Stimulated activated memory B cell treated with anti-CD40 and anti-IgM and Interleukin-4, amounts not matched to agents 10 μg/mL and 1 μg/mL and 100 μg/mL, for 72 hours (primary cell): Measurements from ENCODE around the gene ACTN2.
"Not testable (repeated sequence)": the region's sequence is repeated elsewhere in the genome, so short reads cannot be mapped to it uniquely, and the experiment has no call there.

Source experiments
- ATAC-seq: fragments of 150-1000 bp; cut with Tn5 transposase; 2 replicates; pipeline ENCODE4 v1.10.0; 2021
- H3K27ac Mint-ChIP-seq: one replicate; pipeline ENCODE4 v1.8.0; 2022; ENCODE audit warnings: mild to moderate bottlenecking, mixed read lengths
- H3K27me3 Mint-ChIP-seq: one replicate; pipeline ENCODE4 v1.8.0; 2022; ENCODE audit warnings: mixed read lengths
- H3K36me3 Mint-ChIP-seq: one replicate; pipeline ENCODE4 v1.8.0; 2022; ENCODE audit warnings: mixed read lengths
- H3K4me1 Mint-ChIP-seq: one replicate; pipeline ENCODE4 v1.8.0; 2022; ENCODE audit warnings: mixed read lengths
- H3K4me3 Mint-ChIP-seq: one replicate; pipeline ENCODE4 v1.8.0; 2022; ENCODE audit warnings: mild to moderate bottlenecking, moderate library complexity, mixed read lengths
- H3K9me3 Mint-ChIP-seq: one replicate; pipeline ENCODE4 v1.8.0; 2022; ENCODE audit warnings: mixed read lengths

Gene ACTN2

GRCh38 chr1:236685917-236686814, at the start of gene ACTN2:
ACTN2 (plus strand) TSS chr1:236686499; CDS start chr1:236686674, 175 bp downstream.
- peak within 1 kb of the TSS; percentile 71 for H3K4me3 Mint-ChIP-seq
- peaks cover 79% of the 10 kb centered on the region for H3K27me3 Mint-ChIP-seq
- no peak within 1 kb of the TSS for H3K27ac Mint-ChIP-seq
- peaks cover 8% of the 10 kb centered on the region for H3K36me3 Mint-ChIP-seq
- peak; percentile 78 for ATAC-seq
- peaks cover 10% of the 10 kb centered on the region for H3K4me1 Mint-ChIP-seq
- peaks cover 7% of the 10 kb centered on the region for H3K9me3 Mint-ChIP-seq

GRCh38 chr1:236638945-236639344, 47.4 kb upstream of the ACTN2 start:
- no peak for ATAC-seq
- Mint-ChIP-seq H3K27me3 (peaks cover 22% of the 10 kb centered on the region), H3K9me3 (no peaks in the 10 kb centered on the region), H3K27ac (no peak overlapping the region), H3K4me1 (no peaks in the 10 kb centered on the region), H3K4me3 (no peak overlapping the region), H3K36me3 (no peaks in the 10 kb centered on the region)

GRCh38 chr1:236639686-236640085, 46.6 kb upstream of the ACTN2 start:
- Mint-ChIP-seq H3K27me3 (peaks cover 15% of the 10 kb centered on the region), H3K9me3 (no peaks in the 10 kb centered on the region)

GRCh38 chr1:236642763-236643162, 43.5 kb upstream of the ACTN2 start:
- Mint-ChIP-seq H3K4me1 (no peaks in the 10 kb centered on the region), H3K9me3 (no peaks in the 10 kb centered on the region), H3K27me3 (no peaks in the 10 kb centered on the region), H3K27ac (no peak overlapping the region), H3K36me3 (no peaks in the 10 kb centered on the region), H3K4me3 (no peak overlapping the region)
- no peak for ATAC-seq

More at GRCh38 chr1:236639686-236640085, 46.6 kb upstream of the ACTN2 start:
- Mint-ChIP-seq H3K27ac (no peak overlapping the region), H3K4me1 (no peaks in the 10 kb centered on the region), H3K4me3 (no peak overlapping the region), H3K36me3 (no peaks in the 10 kb centered on the region)
- ATAC-seq = no peak

DNA sequence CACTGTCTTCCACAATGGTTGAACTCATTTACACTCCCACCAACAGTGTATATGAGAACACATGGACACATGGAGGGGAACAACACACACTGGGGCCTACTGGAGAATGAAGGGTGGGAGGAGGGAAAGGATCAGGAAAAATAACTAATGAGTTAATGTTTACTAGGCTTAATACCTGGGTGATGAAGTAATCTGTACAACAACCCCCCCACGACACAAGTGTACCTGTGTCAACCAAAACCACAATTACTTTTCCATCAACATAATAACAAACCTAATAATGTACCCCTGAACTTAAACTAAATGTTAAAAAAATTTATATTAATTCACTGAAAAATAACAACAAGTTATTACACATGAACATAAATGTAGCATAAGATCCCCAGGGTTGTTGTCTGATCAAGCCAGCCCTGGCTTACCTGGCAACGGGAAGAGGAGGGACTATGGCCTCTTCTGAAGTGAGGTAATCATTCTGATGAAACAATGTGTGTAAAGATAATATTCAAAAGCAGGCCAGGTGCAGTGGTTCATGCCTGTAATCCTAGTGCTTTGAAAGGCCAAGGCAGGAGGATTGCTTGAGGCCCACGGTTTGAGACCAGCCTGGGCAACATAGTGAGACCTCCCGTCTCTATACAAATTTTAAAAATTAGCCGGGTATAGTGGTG, 41.2 kb upstream of the ACTN2 start:
- Mint-ChIP-seq H3K27ac (no peak overlapping the region), H3K27me3 (peaks cover 9% of the 10 kb centered on the region), H3K36me3 (no peaks in the 10 kb centered on the region), H3K4me3 (no peak overlapping the region), H3K4me1 (no peaks in the 10 kb centered on the region), H3K9me3 (no peaks in the 10 kb centered on the region)
- ATAC-seq = no peak

- peaks cover 22% of the 10 kb centered on the region for H3K27me3 Mint-ChIP-seq
- H3K4me1 Mint-ChIP-seq = no peaks in the 10 kb centered on the region
- no peak overlapping the region for H3K27ac Mint-ChIP-seq
- H3K36me3 Mint-ChIP-seq = no peaks in the 10 kb centered on the region
- ATAC-seq = no peak
- peaks cover 3% of the 10 kb centered on the region for H3K9me3 Mint-ChIP-seq
- H3K4me3 Mint-ChIP-seq = no peak overlapping the region
These were observed 31.8 kb upstream of the ACTN2 start for GRCh38 chr1:236654511-236654910.

DNA sequence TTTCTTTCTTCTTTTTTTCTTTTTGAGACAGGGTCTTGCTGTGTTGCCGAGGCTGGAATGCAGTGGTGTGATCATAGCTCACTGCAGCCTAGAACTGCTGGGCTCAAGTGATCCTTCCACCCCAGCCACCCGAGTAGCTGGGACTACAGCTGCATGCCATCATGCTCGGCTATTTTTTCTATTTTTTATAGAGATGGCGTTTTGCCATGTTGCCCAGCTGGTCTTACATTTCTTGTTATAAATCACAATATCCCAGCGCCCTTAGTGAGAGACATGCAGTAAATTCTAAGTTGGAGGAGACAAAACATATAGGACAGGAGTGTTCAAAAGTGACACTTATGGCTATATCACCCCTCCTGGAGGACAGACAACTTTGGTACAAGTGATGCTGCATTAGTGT, 31.3 kb upstream of the ACTN2 start:
- no peak for ATAC-seq
- no peak overlapping the region for H3K4me3 Mint-ChIP-seq
- peaks cover 3% of the 10 kb centered on the region for H3K9me3 Mint-ChIP-seq
- peaks cover 22% of the 10 kb centered on the region for H3K27me3 Mint-ChIP-seq
- H3K36me3 Mint-ChIP-seq = no peaks in the 10 kb centered on the region
- H3K4me1 Mint-ChIP-seq = no peaks in the 10 kb centered on the region
- no peak overlapping the region for H3K27ac Mint-ChIP-seq

DNA sequence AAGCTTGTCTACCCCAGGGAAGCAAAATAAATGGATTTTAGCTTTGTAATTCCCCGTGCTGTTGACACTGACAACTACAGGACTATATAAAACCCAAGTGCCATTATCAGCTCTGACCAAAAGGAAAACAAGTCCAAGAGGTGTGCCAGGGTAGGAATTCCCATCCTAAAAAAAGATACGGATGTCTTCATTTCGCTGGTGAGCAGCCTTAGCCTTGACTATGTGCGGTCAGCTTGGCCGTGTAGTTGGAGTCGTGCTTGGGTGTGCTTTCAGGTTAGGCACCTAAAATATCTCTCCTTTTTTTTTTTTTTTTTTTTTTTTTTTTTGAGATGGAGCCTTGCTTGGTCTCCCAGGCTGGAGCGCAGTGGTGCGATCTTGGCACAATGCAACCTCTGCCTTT, 28.9 kb upstream of the ACTN2 start:
- peaks cover 3% of the 10 kb centered on the region for H3K9me3 Mint-ChIP-seq
- H3K27ac Mint-ChIP-seq = no peak overlapping the region
- H3K36me3 Mint-ChIP-seq = no peaks in the 10 kb centered on the region
- H3K4me3 Mint-ChIP-seq = no peak overlapping the region
- no peak for ATAC-seq
- peaks cover 22% of the 10 kb centered on the region for H3K27me3 Mint-ChIP-seq
- H3K4me1 Mint-ChIP-seq = no peaks in the 10 kb centered on the region

DNA sequence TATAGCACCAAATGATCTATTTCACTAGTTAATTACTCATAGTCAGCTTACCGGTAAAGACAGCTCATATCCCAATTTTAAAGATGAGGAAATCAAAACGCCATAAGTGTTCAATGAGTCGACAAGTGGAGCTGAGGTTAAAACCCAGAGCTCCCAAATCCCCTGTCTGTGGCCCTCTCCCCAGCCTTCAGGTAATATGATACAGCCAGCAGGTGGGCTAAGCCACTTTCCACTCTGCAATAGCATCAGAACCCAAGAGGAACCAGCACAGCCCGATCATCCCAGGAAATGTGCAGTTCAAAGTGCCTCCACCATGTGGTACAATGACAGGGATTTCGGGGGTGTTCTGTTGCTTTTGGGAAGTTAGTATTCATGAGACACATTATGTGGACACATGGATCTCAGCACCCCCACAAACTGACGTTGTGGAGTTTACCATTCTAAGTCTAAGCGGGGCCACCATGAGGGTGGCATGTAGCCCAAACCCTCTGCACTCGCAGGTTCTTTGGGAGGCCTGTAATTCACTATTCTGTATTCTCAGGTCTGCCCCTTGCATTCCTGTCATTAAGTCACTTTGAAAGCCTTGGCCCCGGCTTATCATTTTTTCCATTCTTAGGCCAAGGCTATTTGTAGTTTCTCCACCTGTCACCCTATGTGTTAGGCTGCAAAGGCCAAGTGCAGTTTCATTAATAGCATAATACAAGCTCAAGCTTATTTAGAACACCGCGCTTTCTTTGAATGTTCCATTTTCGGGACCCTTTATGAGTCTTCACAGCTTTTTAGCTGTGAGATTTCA, 26.3 kb upstream of the ACTN2 start:
- Mint-ChIP-seq H3K27me3 (peaks cover 15% of the 10 kb centered on the region), H3K4me1 (peaks cover 7% of the 10 kb centered on the region), H3K36me3 (no peaks in the 10 kb centered on the region), H3K27ac (no peak overlapping the region), H3K4me3 (no peak overlapping the region), H3K9me3 (no peaks in the 10 kb centered on the region)
- ATAC-seq = no peak

- H3K4me1 Mint-ChIP-seq = peaks cover 7% of the 10 kb centered on the region
- peaks cover 3% of the 10 kb centered on the region for H3K9me3 Mint-ChIP-seq
These were observed 22.4 kb upstream of the ACTN2 start for GRCh38 chr1:236663934-236664333.

DNA sequence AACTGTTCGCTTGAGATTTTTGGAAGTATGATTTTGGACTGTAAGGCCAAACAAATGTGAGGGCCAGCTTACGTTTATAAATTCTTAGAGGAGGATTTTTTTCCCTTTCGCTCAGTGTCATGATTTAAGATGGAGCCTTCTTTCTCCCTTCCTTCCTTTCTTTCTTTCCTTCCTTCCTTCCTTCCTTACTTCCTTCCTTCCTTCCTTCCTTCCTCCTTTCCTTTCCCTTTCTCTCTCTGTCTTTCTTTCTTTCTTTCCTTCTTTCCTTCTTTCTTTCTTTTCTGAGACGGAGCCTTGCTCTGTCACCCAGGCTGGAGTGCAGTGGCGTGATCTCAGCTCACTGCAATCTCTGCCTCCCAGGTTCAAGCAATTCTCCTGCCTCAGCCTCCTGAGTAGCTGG, 17.4 kb upstream of the ACTN2 start:
- H3K9me3 Mint-ChIP-seq, H3K27ac Mint-ChIP-seq, H3K36me3 Mint-ChIP-seq, H3K4me3 Mint-ChIP-seq, ATAC-seq, H3K4me1 Mint-ChIP-seq: not testable (repeated sequence)
- peaks cover 20% of the 10 kb centered on the region for H3K27me3 Mint-ChIP-seq

More at GRCh38 chr1:236663934-236664333, 22.4 kb upstream of the ACTN2 start:
- Mint-ChIP-seq H3K4me3 (no peak overlapping the region), H3K36me3 (peaks cover 1% of the 10 kb centered on the region), H3K27ac (no peak overlapping the region), H3K27me3 (no peaks in the 10 kb centered on the region)
- no peak for ATAC-seq

- no peak for ATAC-seq
- H3K27ac Mint-ChIP-seq = no peak overlapping the region
- H3K4me3 Mint-ChIP-seq = no peak overlapping the region
- peaks cover 5% of the 10 kb centered on the region for H3K36me3 Mint-ChIP-seq
- H3K4me1 Mint-ChIP-seq = no peaks in the 10 kb centered on the region
- H3K9me3 Mint-ChIP-seq = peaks cover 5% of the 10 kb centered on the region
- peaks cover 27% of the 10 kb centered on the region for H3K27me3 Mint-ChIP-seq
These were observed 16.2 kb upstream of the ACTN2 start for GRCh38 chr1:236670060-236670459.

- Mint-ChIP-seq H3K27ac (no peak overlapping the region), H3K4me1 (no peaks in the 10 kb centered on the region), H3K36me3 (peaks cover 5% of the 10 kb centered on the region), H3K27me3 (peaks cover 27% of the 10 kb centered on the region), H3K4me3 (no peak overlapping the region), H3K9me3 (peaks cover 3% of the 10 kb centered on the region)
- ATAC-seq = no peak
These were observed 12.9 kb upstream of the ACTN2 start for GRCh38 chr1:236673289-236673919.

- no peak for ATAC-seq
- Mint-ChIP-seq H3K4me3 (no peak overlapping the region), H3K27ac (no peak overlapping the region), H3K9me3 (no peaks in the 10 kb centered on the region), H3K27me3 (peaks cover 40% of the 10 kb centered on the region), H3K36me3 (no peaks in the 10 kb centered on the region), H3K4me1 (no peaks in the 10 kb centered on the region)
These were observed 8.6 kb upstream of the ACTN2 start for GRCh38 chr1:236677641-236678235.
